Parathyroid adenoma (tissue), 2 donors: ENCODE results near the gene ALDH5A1.
A peak's percentile ranks its signal among the peaks of the same experiment; 100 is the strongest.

Source experiments
- H2AFZ ChIP-seq: fragments of 300-600 bp; sonication (generic); one replicate; pipeline ENCODE4 v1.7.0; 2017; ENCODE audit warnings: antibody characterized with exemption, mild to moderate bottlenecking
- H3K27ac ChIP-seq: fragments of 300-600 bp; sonication (generic); one replicate; pipeline ENCODE4 v1.7.0; 2017
- H3K27me3 ChIP-seq: fragments of 300-600 bp; sonication (generic); one replicate; pipeline ENCODE4 v1.7.0; 2017; ENCODE audit warnings: low read length; ENCODE audit not compliant: control insufficient read depth, insufficient read depth
- H3K36me3 ChIP-seq: fragments of 300-600 bp; sonication (generic); one replicate; pipeline ENCODE4 v1.7.0; 2017; ENCODE audit warnings: low read length; ENCODE audit not compliant: control insufficient read depth, insufficient read depth
- H3K4me1 ChIP-seq: fragments of 300-600 bp; sonication (generic); one replicate; pipeline ENCODE4 v1.7.0; 2017; ENCODE audit warnings: control low read depth
- H3K4me2 ChIP-seq: fragments of 300-600 bp; sonication (generic); one replicate; pipeline ENCODE4 v1.7.0; 2017; ENCODE audit warnings: low read length
- H3K4me3 ChIP-seq: fragments of 300-600 bp; sonication (generic); one replicate; pipeline ENCODE4 v1.7.0; 2017; ENCODE audit warnings: low read depth, low read length
- H3K79me2 ChIP-seq: fragments of 300-600 bp; sonication (generic); one replicate; pipeline ENCODE4 v1.7.0; 2017; ENCODE audit warnings: control low read depth
- H3K9ac ChIP-seq: fragments of 300-600 bp; sonication (generic); one replicate; pipeline ENCODE4 v1.7.0; 2017; ENCODE audit warnings: mild to moderate bottlenecking
- H3K9me3 ChIP-seq: fragments of 300-600 bp; sonication (generic); one replicate; pipeline ENCODE4 v1.7.0; 2017; ENCODE audit warnings: low read length; ENCODE audit not compliant: control insufficient read depth
- CTCF ChIP-seq: fragments of 300-600 bp; sonication (generic); IDR thresholded peaks from one replicate; pipeline ENCODE4 v1.7.0; 2017; ENCODE audit warnings: antibody characterized with exemption, mild to moderate bottlenecking
- donor health status: primary hyperparathyroidism.

ALDH5A1 gene

GRCh38 chr6:24551139-24551538 lies 56.4 kb downstream of the ALDH5A1 start:
- no peaks in the 10 kb centered on the region for H3K27me3 ChIP-seq
- no peak overlapping the region for H3K9ac ChIP-seq
- H3K36me3 ChIP-seq: no peaks in the 10 kb centered on the region
- H3K4me1 ChIP-seq: no peaks in the 10 kb centered on the region
- H3K4me3 ChIP-seq: no peak overlapping the region
- H3K27ac ChIP-seq: no peak overlapping the region
- H3K4me2 ChIP-seq: no peak overlapping the region
- H3K9me3 ChIP-seq: no peaks in the 10 kb centered on the region
- TF ChIP-seq CTCF: no peak
- H2AFZ ChIP-seq: no peak overlapping the region
- H3K79me2 ChIP-seq: no peaks in the 10 kb centered on the region

- Histone ChIP-seq H3K4me3 (no peak overlapping the region), H3K9me3 (no peaks in the 10 kb centered on the region), H3K4me2 (peak overlapping the region; percentile 22), H3K27me3 (no peaks in the 10 kb centered on the region), H3K9ac (no peak overlapping the region), H3K36me3 (no peaks in the 10 kb centered on the region), H3K27ac (no peak overlapping the region), H3K79me2 (no peaks in the 10 kb centered on the region), H3K4me1 (no peaks in the 10 kb centered on the region), H2AFZ (no peak overlapping the region)
- no peak for TF ChIP-seq CTCF
Measured at GRCh38 chr6:24554474-24554873, 59.7 kb downstream of the ALDH5A1 start.

- TF ChIP-seq CTCF: no peak
- Histone ChIP-seq H3K4me1 (no peaks in the 10 kb centered on the region), H3K27ac (no peak overlapping the region), H3K9me3 (no peaks in the 10 kb centered on the region), H3K9ac (no peak overlapping the region), H3K36me3 (no peaks in the 10 kb centered on the region), H3K79me2 (no peaks in the 10 kb centered on the region), H3K4me3 (no peak overlapping the region), H2AFZ (no peak overlapping the region), H3K27me3 (no peaks in the 10 kb centered on the region), H3K4me2 (no peak overlapping the region)
Measured at GRCh38 chr6:24558516-24558915, 63.7 kb downstream of the ALDH5A1 start.

- TF ChIP-seq CTCF: no peak
- no peak overlapping the region for H3K27ac ChIP-seq
- H3K27me3 ChIP-seq: no peaks in the 10 kb centered on the region
- no peaks in the 10 kb centered on the region for H3K79me2 ChIP-seq
- no peak overlapping the region for H2AFZ ChIP-seq
- H3K4me2 ChIP-seq: no peak overlapping the region
- H3K36me3 ChIP-seq: no peaks in the 10 kb centered on the region
- no peak overlapping the region for H3K4me3 ChIP-seq
- no peaks in the 10 kb centered on the region for H3K4me1 ChIP-seq
- no peaks in the 10 kb centered on the region for H3K9me3 ChIP-seq
- H3K9ac ChIP-seq: no peak overlapping the region
Measured at GRCh38 chr6:24564081-24564480, 69.3 kb downstream of the ALDH5A1 start.

GRCh38 chr6:24565196-24565595 lies 70.4 kb downstream of the ALDH5A1 start:
- H3K4me3 ChIP-seq: no peak overlapping the region
- no peaks in the 10 kb centered on the region for H3K36me3 ChIP-seq
- no peak overlapping the region for H3K27ac ChIP-seq
- no peak overlapping the region for H2AFZ ChIP-seq
- H3K79me2 ChIP-seq: no peaks in the 10 kb centered on the region
- H3K4me2 ChIP-seq: no peak overlapping the region
- H3K4me1 ChIP-seq: no peaks in the 10 kb centered on the region
- no peaks in the 10 kb centered on the region for H3K9me3 ChIP-seq
- H3K9ac ChIP-seq: no peak overlapping the region
- TF ChIP-seq CTCF: no peak
- no peaks in the 10 kb centered on the region for H3K27me3 ChIP-seq
